WTC11 (cell line): ENCODE data around the gene ERF. TPM values are rescaled to one million over a fixed set of nuclear protein-coding genes. Genes with fewer than 3 reads are reported as not detected.

Source experiments
- ATAC-seq: fragments of 200-7000 bp; cut with Tn5 transposase; 2 replicates; pipeline ENCODE4 v1.10.0; 2021; ENCODE audit warnings: mild to moderate bottlenecking, moderate library complexity
- CTCF ChIA-PET: fragments of 300-600 bp; sonication (Branson Sonifier 250); formaldehyde crosslinking; loops from one replicate; lab custom pipeline; 2021; ENCODE audit warnings: antibody characterized with exemption; lab: Charles Lee
- POLR2A ChIA-PET: fragments of 350-600 bp; sonication (Branson Sonifier 250); formaldehyde crosslinking; loops from one replicate; lab custom pipeline; 2021; ENCODE audit warnings: antibody characterized with exemption; lab: Charles Lee
- DNase-seq: peaks from one replicate; pipeline ENCODE4 v3.0.0; 2021; ENCODE audit warnings: low spot score
- H3K27ac Mint-ChIP-seq: 2 replicates; pipeline ENCODE4 v1.8.0; 2021; ENCODE audit warnings: mixed read lengths
- H3K27me3 Mint-ChIP-seq: 2 replicates; pipeline ENCODE4 v1.8.0; 2021; ENCODE audit warnings: low read depth, mild to moderate bottlenecking, moderate library complexity, mixed read lengths
- H3K36me3 Mint-ChIP-seq: 2 replicates; pipeline ENCODE4 v1.8.0; 2021; ENCODE audit warnings: mixed read lengths
- H3K4me1 Mint-ChIP-seq: 2 replicates; pipeline ENCODE4 v1.8.0; 2022; ENCODE audit warnings: mixed read lengths
- H3K4me3 Mint-ChIP-seq: 2 replicates; pipeline ENCODE4 v1.8.0; 2021; ENCODE audit warnings: mild to moderate bottlenecking, moderate library complexity, mixed read lengths
- H3K9me3 Mint-ChIP-seq: 2 replicates; pipeline ENCODE4 v1.8.0; 2021; ENCODE audit warnings: mixed read lengths
- ARID4B ChIP-seq: sonication (generic); formaldehyde crosslinking; IDR thresholded peaks from 2 replicates; pipeline ENCODE4 v1.8.0; 2023; ENCODE audit warnings: missing genetic modification reagents, mild to moderate bottlenecking, borderline replicate concordance
- EMX1 ChIP-seq: fragments of 250-450 bp; sonication (Bioruptor Pico); IDR thresholded peaks from 2 replicates; pipeline ENCODE4 v1.8.0; 2021; ENCODE audit warnings: mild to moderate bottlenecking
- ETV6 ChIP-seq: sonication (generic); formaldehyde crosslinking; IDR thresholded peaks from 2 replicates; pipeline ENCODE4 v1.8.1; 2022; ENCODE audit warnings: mild to moderate bottlenecking, missing genetic modification reagents
- FOXK1 ChIP-seq: sonication (generic); formaldehyde crosslinking; IDR thresholded peaks from 2 replicates; pipeline ENCODE4 v1.8.0; 2022; ENCODE audit warnings: mild to moderate bottlenecking, moderate library complexity, missing genetic modification reagents
- MXD4 ChIP-seq: fragments of 250-450 bp; sonication (Bioruptor Pico); IDR thresholded peaks from 2 replicates; pipeline ENCODE4 v1.8.0; 2021; ENCODE audit warnings: mild to moderate bottlenecking, moderate library complexity, borderline replicate concordance
- NFE2L1 ChIP-seq: sonication (generic); formaldehyde crosslinking; IDR thresholded peaks from 2 replicates; pipeline ENCODE4 v1.8.1; 2023; ENCODE audit warnings: missing genetic modification reagents
- NFYB ChIP-seq: sonication (generic); formaldehyde crosslinking; conservative IDR thresholded peaks from 2 replicates; pipeline ENCODE4 v1.8.0; 2022; ENCODE audit warnings: low read depth, missing genetic modification reagents
- NR3C1 ChIP-seq: sonication (generic); formaldehyde crosslinking; conservative IDR thresholded peaks from 2 replicates; pipeline ENCODE4 v1.8.1; 2023; ENCODE audit warnings: low read depth, mild to moderate bottlenecking, missing genetic modification reagents
- PREB ChIP-seq: sonication (generic); formaldehyde crosslinking; IDR thresholded peaks from 2 replicates; pipeline ENCODE4 v1.8.1; 2022; ENCODE audit warnings: mild to moderate bottlenecking, missing genetic modification reagents, moderate library complexity, borderline replicate concordance
- PRRX2 ChIP-seq: fragments of 250-450 bp; sonication (Bioruptor Pico); IDR thresholded peaks from 2 replicates; pipeline ENCODE4 v1.8.0; 2021; ENCODE audit warnings: mild to moderate bottlenecking
- SMAD3 ChIP-seq: sonication (generic); formaldehyde crosslinking; IDR thresholded peaks from 2 replicates; pipeline ENCODE4 v1.8.0; 2022; ENCODE audit warnings: missing genetic modification reagents, mild to moderate bottlenecking, borderline replicate concordance
- SP1 ChIP-seq: sonication (generic); formaldehyde crosslinking; conservative IDR thresholded peaks from 2 replicates; pipeline ENCODE4 v1.8.1; 2022; ENCODE audit warnings: missing genetic modification reagents
- ZNF219 ChIP-seq: sonication (generic); formaldehyde crosslinking; IDR thresholded peaks from 2 replicates; pipeline ENCODE4 v1.8.0; 2023; ENCODE audit warnings: missing genetic modification reagents, mild to moderate bottlenecking, borderline replicate concordance
- ZSCAN18 ChIP-seq: fragments of 250-450 bp; sonication (Bioruptor Pico); IDR thresholded peaks from 2 replicates; pipeline ENCODE4 v2.1.2; 2022; ENCODE audit warnings: mild to moderate bottlenecking, moderate library complexity
- total RNA-seq: library from RNA; stranded (reverse); gene quantifications from 3 replicates; pipeline ENCODE4 v1.2.3, GENCODE V29; 2021
- TF ChIP-seq, protein P1 (sequence below): fragments of 250-450 bp; sonication (Bioruptor Pico); IDR thresholded peaks from 2 replicates; pipeline ENCODE4 v1.9.0; 2021; ENCODE audit warnings: mild to moderate bottlenecking
- TF ChIP-seq, protein P2 (sequence below): sonication (generic); formaldehyde crosslinking; IDR thresholded peaks from 2 replicates; pipeline ENCODE4 v1.8.0; 2023; ENCODE audit warnings: mild to moderate bottlenecking, missing genetic modification reagents
- TF ChIP-seq, protein P3 (sequence below): fragments of 250-450 bp; sonication (Bioruptor Pico); IDR thresholded peaks from 2 replicates; pipeline ENCODE4 v1.9.0; 2021; ENCODE audit warnings: mild to moderate bottlenecking, borderline replicate concordance

The ERF gene
- total RNA-seq, 1 experiment from 2014 or later = 65.9 TPM

- CTCF ChIA-PET = interaction anchor here (0.5 kb wide), 1 partner anchor 27 kb away, joined by 3 read pairs; no protein-coding TSS in a partner anchor
- H3K36me3 Mint-ChIP-seq = peaks cover 77% of the 10 kb centered on the region
- H3K4me3 Mint-ChIP-seq = no peak overlapping the region
- peak overlapping the region; percentile 77; the same call in 1 of the 2 replicates for H3K27ac Mint-ChIP-seq
- H3K4me1 Mint-ChIP-seq = peaks cover 41% of the 10 kb centered on the region
- no peaks in the 10 kb centered on the region for H3K9me3 Mint-ChIP-seq
- DNase-seq (no peak), ATAC-seq (no peak)
- H3K27me3 Mint-ChIP-seq = no peaks in the 10 kb centered on the region; the same call in 1 of the 2 replicates
- POLR2A ChIA-PET = interaction anchor here (0.8 kb wide), 1 partner anchor 88 kb away, joined by 3 read pairs; no protein-coding TSS in a partner anchor
- TF ChIP-seq, protein P1, sequence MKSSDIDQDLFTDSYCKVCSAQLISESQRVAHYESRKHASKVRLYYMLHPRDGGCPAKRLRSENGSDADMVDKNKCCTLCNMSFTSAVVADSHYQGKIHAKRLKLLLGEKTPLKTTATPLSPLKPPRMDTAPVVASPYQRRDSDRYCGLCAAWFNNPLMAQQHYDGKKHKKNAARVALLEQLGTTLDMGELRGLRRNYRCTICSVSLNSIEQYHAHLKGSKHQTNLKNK (CRISPR knock-in tag) = no peak
- TF ChIP-seq PRRX2 (CRISPR knock-in tag) (no peak), ETV6 (CRISPR knock-in tag) (no peak), ZSCAN18 (CRISPR knock-in tag) (no peak), EMX1 (no peak)
- TF ChIP-seq, protein P2, sequence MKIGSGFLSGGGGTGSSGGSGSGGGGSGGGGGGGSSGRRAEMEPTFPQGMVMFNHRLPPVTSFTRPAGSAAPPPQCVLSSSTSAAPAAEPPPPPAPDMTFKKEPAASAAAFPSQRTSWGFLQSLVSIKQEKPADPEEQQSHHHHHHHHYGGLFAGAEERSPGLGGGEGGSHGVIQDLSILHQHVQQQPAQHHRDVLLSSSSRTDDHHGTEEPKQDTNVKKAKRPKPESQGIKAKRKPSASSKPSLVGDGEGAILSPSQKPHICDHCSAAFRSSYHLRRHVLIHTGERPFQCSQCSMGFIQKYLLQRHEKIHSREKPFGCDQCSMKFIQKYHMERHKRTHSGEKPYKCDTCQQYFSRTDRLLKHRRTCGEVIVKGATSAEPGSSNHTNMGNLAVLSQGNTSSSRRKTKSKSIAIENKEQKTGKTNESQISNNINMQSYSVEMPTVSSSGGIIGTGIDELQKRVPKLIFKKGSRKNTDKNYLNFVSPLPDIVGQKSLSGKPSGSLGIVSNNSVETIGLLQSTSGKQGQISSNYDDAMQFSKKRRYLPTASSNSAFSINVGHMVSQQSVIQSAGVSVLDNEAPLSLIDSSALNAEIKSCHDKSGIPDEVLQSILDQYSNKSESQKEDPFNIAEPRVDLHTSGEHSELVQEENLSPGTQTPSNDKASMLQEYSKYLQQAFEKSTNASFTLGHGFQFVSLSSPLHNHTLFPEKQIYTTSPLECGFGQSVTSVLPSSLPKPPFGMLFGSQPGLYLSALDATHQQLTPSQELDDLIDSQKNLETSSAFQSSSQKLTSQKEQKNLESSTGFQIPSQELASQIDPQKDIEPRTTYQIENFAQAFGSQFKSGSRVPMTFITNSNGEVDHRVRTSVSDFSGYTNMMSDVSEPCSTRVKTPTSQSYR (CRISPR knock-in tag) = no peak
- TF ChIP-seq, protein P3, sequence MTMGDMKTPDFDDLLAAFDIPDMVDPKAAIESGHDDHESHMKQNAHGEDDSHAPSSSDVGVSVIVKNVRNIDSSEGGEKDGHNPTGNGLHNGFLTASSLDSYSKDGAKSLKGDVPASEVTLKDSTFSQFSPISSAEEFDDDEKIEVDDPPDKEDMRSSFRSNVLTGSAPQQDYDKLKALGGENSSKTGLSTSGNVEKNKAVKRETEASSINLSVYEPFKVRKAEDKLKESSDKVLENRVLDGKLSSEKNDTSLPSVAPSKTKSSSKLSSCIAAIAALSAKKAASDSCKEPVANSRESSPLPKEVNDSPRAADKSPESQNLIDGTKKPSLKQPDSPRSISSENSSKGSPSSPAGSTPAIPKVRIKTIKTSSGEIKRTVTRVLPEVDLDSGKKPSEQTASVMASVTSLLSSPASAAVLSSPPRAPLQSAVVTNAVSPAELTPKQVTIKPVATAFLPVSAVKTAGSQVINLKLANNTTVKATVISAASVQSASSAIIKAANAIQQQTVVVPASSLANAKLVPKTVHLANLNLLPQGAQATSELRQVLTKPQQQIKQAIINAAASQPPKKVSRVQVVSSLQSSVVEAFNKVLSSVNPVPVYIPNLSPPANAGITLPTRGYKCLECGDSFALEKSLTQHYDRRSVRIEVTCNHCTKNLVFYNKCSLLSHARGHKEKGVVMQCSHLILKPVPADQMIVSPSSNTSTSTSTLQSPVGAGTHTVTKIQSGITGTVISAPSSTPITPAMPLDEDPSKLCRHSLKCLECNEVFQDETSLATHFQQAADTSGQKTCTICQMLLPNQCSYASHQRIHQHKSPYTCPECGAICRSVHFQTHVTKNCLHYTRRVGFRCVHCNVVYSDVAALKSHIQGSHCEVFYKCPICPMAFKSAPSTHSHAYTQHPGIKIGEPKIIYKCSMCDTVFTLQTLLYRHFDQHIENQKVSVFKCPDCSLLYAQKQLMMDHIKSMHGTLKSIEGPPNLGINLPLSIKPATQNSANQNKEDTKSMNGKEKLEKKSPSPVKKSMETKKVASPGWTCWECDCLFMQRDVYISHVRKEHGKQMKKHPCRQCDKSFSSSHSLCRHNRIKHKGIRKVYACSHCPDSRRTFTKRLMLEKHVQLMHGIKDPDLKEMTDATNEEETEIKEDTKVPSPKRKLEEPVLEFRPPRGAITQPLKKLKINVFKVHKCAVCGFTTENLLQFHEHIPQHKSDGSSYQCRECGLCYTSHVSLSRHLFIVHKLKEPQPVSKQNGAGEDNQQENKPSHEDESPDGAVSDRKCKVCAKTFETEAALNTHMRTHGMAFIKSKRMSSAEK = no peak
- TF ChIP-seq, all 79 proteins: peak for 0
Observed at GRCh38 chr19:42201489-42202289, 53.2 kb downstream of the ERF start.

- Mint-ChIP-seq H3K36me3 (peaks cover 76% of the 10 kb centered on the region), H3K27me3 (peaks cover 6% of the 10 kb centered on the region; the same call in 1 of the 2 replicates), H3K9me3 (no peaks in the 10 kb centered on the region), H3K4me3 (no peak overlapping the region), H3K27ac (peak overlapping the region; percentile 9), H3K4me1 (peaks cover 37% of the 10 kb centered on the region)
- ChIA-PET POLR2A (no interaction called here), CTCF (interaction anchor here (1.1 to 1.5 kb wide), 3 partner anchors 43 to 92 kb away, joined by 4 to 6 read pairs (median 4); no protein-coding TSS in a partner anchor)
- DNase-seq (no peak), ATAC-seq (no peak)
- no peak for TF ChIP-seq NFYB
- no peak for TF ChIP-seq NFE2L1 (CRISPR knock-in tag)
- no peak for TF ChIP-seq SMAD3
- no peak for TF ChIP-seq ZNF219 (CRISPR knock-in tag)
- TF ChIP-seq PREB = no peak
- TF ChIP-seq FOXK1 (CRISPR knock-in tag) = no peak
- no peak for TF ChIP-seq MXD4 (CRISPR knock-in tag)
- TF ChIP-seq SP1 (CRISPR knock-in tag) = no peak
- no peak for TF ChIP-seq ARID4B (CRISPR knock-in tag)
- no peak for TF ChIP-seq NR3C1
Observed at GRCh38 chr19:42200116-42200715, 54.7 kb downstream of the ERF start.
